ENCODE data around the gene TEC. TPM values are rescaled to one million over a fixed set of nuclear protein-coding genes. Genes with fewer than 3 reads are reported as not detected.

TEC gene
- total RNA-seq, 1 experiment from 2014 or later = 4.5 TPM

GRCh38 chr4:48295116-48295515, 25.5 kb upstream of the TEC start:
- intact Hi-C loops (cut with micrococcal nuclease) = no loop called here
- no peak for ATAC-seq
- H3K36me3 ChIP-seq (ENCODE audit: control insufficient read depth in 1 of 2, insufficient read depth in 2 of 2, low read length in 2 of 2) = no peaks in the 10 kb centered on the region
- no TSS peak for BruUV-seq (replicated peaks)
- H3K27ac ChIP-seq (ENCODE audit: low read depth, low read length) = no peak overlapping the region
- ChIA-PET CTCF (no interaction called here), POLR2A (no interaction called here), RAD21 (ENCODE audit: low non-redundant PET in 1 of 2, low total read pairs in 2 of 2, uncharacterized antibody in 2 of 2, unreplicated experiment in 2 of 2) (no interaction called here)
- no peaks in the 10 kb centered on the region for H3K9me2 ChIP-seq (ENCODE audit: insufficient read depth)
- no peaks in the 10 kb centered on the region for H4K20me1 ChIP-seq (ENCODE audit: insufficient read depth)
- peaks cover 0 to 4% of the 10 kb centered on the region in 2 experiments; a peak in 2 of 4 replicates for H3K4me1 ChIP-seq (ENCODE audit: control insufficient read depth in 1 of 2, insufficient read depth in 2 of 2, low read length in 2 of 2)
- no peaks in the 10 kb centered on the region for H3K27me3 ChIP-seq (ENCODE audit: insufficient read depth, low read length)
- H3K4me2 ChIP-seq (ENCODE audit: low read length) = no peak overlapping the region
- H3K4me3 ChIP-seq (replicated peaks in 1 of 2; ENCODE audit: low read depth in 1 of 2, low read length in 2 of 2) = no peak overlapping the region
- no peak overlapping the region for H2AFZ ChIP-seq (ENCODE audit: low read depth, low read length, poor library complexity, severe bottlenecking)
- DNase-seq (ENCODE audit: low read depth, low spot score) = no peak
- no peaks in the 10 kb centered on the region for H3K9me3 ChIP-seq (ENCODE audit: control insufficient read depth in 1 of 2, insufficient read depth in 1 of 2, low read depth in 1 of 2, low read length in 2 of 2)
- H3K79me2 ChIP-seq (ENCODE audit: insufficient read depth, low read length) = no peaks in the 10 kb centered on the region
- H3K9ac ChIP-seq (ENCODE audit: low read length) = no peak overlapping the region
- TF ChIP-seq EGR1 (IDR thresholded peaks at IDR 0.05; ENCODE audit: low read depth) (no peak), EZH2phosphoT487 (IDR thresholded peaks at IDR 0.05; ENCODE audit: borderline replicate concordance) (no peak), REST (IDR thresholded peaks at IDR 0.05; ENCODE audit: low read depth) (no peak), TCF7L2 (IDR thresholded peaks at IDR 0.05; ENCODE audit: borderline replicate concordance, extremely low read depth, insufficient read depth, insufficient read length) (no peak), FOSL1 (IDR thresholded peaks at IDR 0.05; ENCODE audit: low read depth) (no peak), ZNF274 (IDR thresholded peaks at IDR 0.05; ENCODE audit: low read depth, low read length) (no peak), RAD21 (IDR thresholded peaks at IDR 0.05; ENCODE audit: low read depth) (no peak), SIN3A (IDR thresholded peaks at IDR 0.05; ENCODE audit: low read depth) (no peak), ZBTB33 (IDR thresholded peaks at IDR 0.05; ENCODE audit: extremely low read depth, insufficient replicate concordance, low read length) (no peak), ELF1 (IDR thresholded peaks at IDR 0.05; ENCODE audit: borderline replicate concordance, low read depth) (no peak), CTCF (IDR thresholded peaks at IDR 0.05 in 2 of 3, conservative IDR thresholded peaks at IDR 0.05 in 1 of 3; ENCODE audit: borderline replicate concordance in 1 of 3, insufficient read depth in 1 of 3, low read depth in 2 of 3, low read length in 2 of 3) (no peak), YY1 (IDR thresholded peaks at IDR 0.05; ENCODE audit: extremely low read depth, insufficient replicate concordance, low read depth, low read length) (no peak), ATF3 (IDR thresholded peaks at IDR 0.05) (no peak), POLR2AphosphoS5 (IDR thresholded peaks at IDR 0.05; ENCODE audit: low read depth, low read length) (no peak), SRF (IDR thresholded peaks at IDR 0.05; ENCODE audit: low read depth) (no peak), JUND (IDR thresholded peaks at IDR 0.05) (no peak), CBX3 (IDR thresholded peaks at IDR 0.05; ENCODE audit: low read depth) (no peak), SP1 (IDR thresholded peaks at IDR 0.05; ENCODE audit: low read depth) (no peak), MAX (IDR thresholded peaks at IDR 0.05) (no peak)
